CD4-positive, alpha-beta T cell (primary cell): ENCODE results near the gene FAM177A1. TPM values are rescaled to one million over a fixed set of nuclear protein-coding genes. Genes with fewer than 3 reads are reported as not detected.

Experiments used
- ATAC-seq: fragments of 200-7000 bp; cut with Tn5 transposase; one replicate; pipeline ENCODE4 v1.10.0; 2022; ENCODE audit warnings: mild to moderate bottlenecking; ENCODE audit not compliant: poor library complexity
- CTCF ChIA-PET: fragments of 350-600 bp; sonication (Branson Sonifier 250); formaldehyde crosslinking; loops from one replicate; lab custom pipeline; 2021; ENCODE audit warnings: antibody characterized with exemption, inconsistent platforms; lab: Charles Lee
- POLR2A ChIA-PET: fragments of 350-600 bp; sonication (Branson Sonifier 250); formaldehyde crosslinking; loops from one replicate; lab custom pipeline; 2021; ENCODE audit warnings: antibody characterized with exemption, inconsistent platforms; lab: Charles Lee
- DNase-seq, 14 experiments: peaks; one replicate each; pipeline ENCODE4 v3.0.0-alpha.2; 2013 to 2020; ENCODE audit warnings: mixed read lengths in 2 of 14
- H3K27ac ChIP-seq, 2 donors: one replicate each; pipeline versions ENCODE4 v1.5.1 to v1.7.0; 2013; ENCODE audit warnings: low read length in 2 of 2, low read depth in 1 of 2, mild to moderate bottlenecking in 1 of 2
- H3K27me3 ChIP-seq, 2 experiments: 1 replicate in 1 of 2; 2 replicates in 1 of 2; pipeline versions ENCODE4 v1.6.1 to v1.7.0; 2013; ENCODE audit warnings: low read length in 2 of 2, control low read depth in 1 of 2, mild to moderate bottlenecking in 1 of 2, moderate library complexity in 1 of 2; ENCODE audit not compliant: insufficient read depth in 2 of 2, control insufficient read depth in 1 of 2
- H3K36me3 ChIP-seq: one replicate; pipeline ENCODE4 v1.6.1; 2013; ENCODE audit warnings: low read length, control low read depth; ENCODE audit not compliant: insufficient read depth
- H3K4me1 ChIP-seq: one replicate; pipeline ENCODE4 v1.6.1; 2013; ENCODE audit warnings: low read length, control low read depth; ENCODE audit not compliant: insufficient read depth
- H3K4me3 ChIP-seq: one replicate; pipeline ENCODE4 v1.5.1; 2013; ENCODE audit warnings: mild to moderate bottlenecking, low read length, moderate library complexity
- H3K9me3 ChIP-seq, 2 experiments: 1 replicate in 1 of 2; 2 replicates in 1 of 2; pipeline versions ENCODE4 v1.6.1 to v1.7.0; 2013; ENCODE audit warnings: low read length in 2 of 2, mild to moderate bottlenecking in 2 of 2, control low read depth in 1 of 2, moderate library complexity in 1 of 2; ENCODE audit not compliant: control insufficient read depth in 1 of 2, insufficient read depth in 1 of 2
- H3K27ac Mint-ChIP-seq: one replicate; pipeline ENCODE4 v1.8.0; 2020; ENCODE audit warnings: mixed read lengths
- H3K27me3 Mint-ChIP-seq: one replicate; pipeline ENCODE4 v1.8.0; 2021; ENCODE audit warnings: mixed read lengths
- H3K36me3 Mint-ChIP-seq: one replicate; pipeline ENCODE4 v1.8.0; 2021; ENCODE audit warnings: low read depth, mixed read lengths
- H3K4me1 Mint-ChIP-seq: one replicate; pipeline ENCODE4 v1.8.0; 2021; ENCODE audit warnings: low read depth, mixed read lengths
- H3K4me3 Mint-ChIP-seq: one replicate; pipeline ENCODE4 v1.8.0; 2020; ENCODE audit warnings: mild to moderate bottlenecking, mixed read lengths
- H3K9me3 Mint-ChIP-seq: one replicate; pipeline ENCODE4 v1.8.0; 2020; ENCODE audit warnings: mixed read lengths
- CTCF ChIP-seq: fragments of 200-600 bp; IDR thresholded peaks from one replicate; pipeline ENCODE4 v1.8.0; 2022; ENCODE audit warnings: antibody characterized with exemption, mild to moderate bottlenecking
- intact Hi-C, 2 experiments: fragments of 100-400 bp; cut with DNase I in 1 of 2; cut with micrococcal nuclease in 1 of 2; formaldehyde crosslinking; loops; one replicate each; pipeline versions ENCODE4 v1.15.1 to v1.9.0; 2023 to 2025; cut with DNase I, micrococcal nuclease
- total RNA-seq, 174 experiments: library from RNA in 2 of 174; stranded (reverse) in 2 of 174; gene quantifications; one replicate each; pipeline ENCODE4 v1.2.3 and lab custom pipeline; 2021 to 2026

FAM177A1 gene
- total RNA-seq, 2 experiments from 2014 or later: 172 to 186 TPM

- intact Hi-C loops: loop anchor here (1.0 to 10.0 kb wide), 12 partner anchors 76 to 705 kb away; partner anchors contain the start of genes FAM177A1 (in 2 of the 2), SRP54 (in 2 of the 2), BAZ1A (in 1 of the 2) and BRMS1L (in 1 of the 2)
- ChIA-PET POLR2A (interaction anchor here (0.9 to 5.7 kb wide), 17 partner anchors 11 to 704 kb away, joined by 3 to 97 read pairs (median 7); partner anchors contain the start of genes BAZ1A, BRMS1L, FAM177A1 and NFKBIA), CTCF (interaction anchor here (0.7 to 2.6 kb wide), 5 partner anchors 19 to 300 kb away, joined by 3 to 10 read pairs (median 4); partner anchors contain the start of genes FAM177A1, NFKBIA and PSMA6)
- H3K27ac ChIP-seq: peak within 1 kb of the TSS; percentile 99
- peak within 1 kb of the TSS; percentile 75 for H3K4me3 ChIP-seq
- H3K9me3 ChIP-seq: no peaks in the 10 kb centered on the region
- H3K9me3 Mint-ChIP-seq: no peaks in the 10 kb centered on the region
- H3K4me1 ChIP-seq: peaks cover 56% of the 10 kb centered on the region
- ATAC-seq (peak; percentile 81), DNase-seq (peak; percentile 82 to 98 (median 87))
- H3K27me3 Mint-ChIP-seq: no peaks in the 10 kb centered on the region
- no peak for TF ChIP-seq CTCF
- H3K4me3 Mint-ChIP-seq: peak within 1 kb of the TSS; percentile 100
- H3K27me3 ChIP-seq: no peaks in the 10 kb centered on the region
- H3K36me3 Mint-ChIP-seq: peaks cover 56% of the 10 kb centered on the region
- peaks cover 79% of the 10 kb centered on the region for H3K4me1 Mint-ChIP-seq
- H3K36me3 ChIP-seq: peaks cover 6% of the 10 kb centered on the region
- peak within 1 kb of the TSS; percentile 99 for H3K27ac Mint-ChIP-seq
Observed at GRCh38 chr14:35121887-35122695, 76.0 kb downstream of the FAM177A1 start, which contains the start of the genes PPP2R3C and PRORP. PPP2R3C (minus strand) TSS chr14:35121990; CDS start chr14:35121959, 31 bp downstream. PRORP (plus strand) TSS chr14:35122552; CDS start chr14:35123246, 694 bp downstream.

- intact Hi-C loops: loop anchor here (1.0 to 10.0 kb wide), 11 partner anchors 77 to 704 kb away; partner anchors contain the start of genes FAM177A1 (in 2 of the 2), SRP54 (in 2 of the 2), BRMS1L (in 1 of the 2) and EAPP (in 1 of the 2)
- CTCF ChIA-PET: interaction anchor here (1.2 to 2.6 kb wide), 4 partner anchors 18 to 299 kb away, joined by 4 to 10 read pairs (median 6); partner anchors contain the start of genes FAM177A1 and NFKBIA
- peaks cover 56% of the 10 kb centered on the region for H3K36me3 Mint-ChIP-seq
- H3K9me3 Mint-ChIP-seq: no peaks in the 10 kb centered on the region
- peak overlapping the region; percentile 99 for H3K27ac Mint-ChIP-seq
- Histone ChIP-seq H3K27me3 (no peaks in the 10 kb centered on the region), H3K9me3 (no peaks in the 10 kb centered on the region), H3K36me3 (peaks cover 11% of the 10 kb centered on the region), H3K4me1 (peaks cover 56% of the 10 kb centered on the region), H3K27ac (peak overlapping the region; percentile 99), H3K4me3 (peak overlapping the region; percentile 75)
- no peaks in the 10 kb centered on the region for H3K27me3 Mint-ChIP-seq
- POLR2A ChIA-PET: interaction anchor here (1.0 to 5.7 kb wide), 13 partner anchors 10 to 703 kb away, joined by 3 to 97 read pairs (median 8); partner anchors contain the start of genes BAZ1A, BRMS1L, FAM177A1 and NFKBIA
- ATAC-seq (no peak), DNase-seq (peak in 4 of 14 experiments; percentile 2 to 41 (median 22))
- H3K4me3 Mint-ChIP-seq: peak overlapping the region; percentile 100
- TF ChIP-seq CTCF: no peak
- peaks cover 79% of the 10 kb centered on the region for H3K4me1 Mint-ChIP-seq
Observed at GRCh38 chr14:35122696-35123387, 76.8 kb downstream of the FAM177A1 start.

GRCh38 chr14:35123388-35123703 lies 77.3 kb downstream of the FAM177A1 start:
- no peaks in the 10 kb centered on the region for H3K27me3 Mint-ChIP-seq
- Histone ChIP-seq H3K4me3 (peak overlapping the region; percentile 75), H3K27ac (peak overlapping the region; percentile 99), H3K36me3 (peaks cover 11% of the 10 kb centered on the region), H3K4me1 (peaks cover 56% of the 10 kb centered on the region), H3K27me3 (no peaks in the 10 kb centered on the region), H3K9me3 (no peaks in the 10 kb centered on the region)
- peak overlapping the region; percentile 100 for H3K4me3 Mint-ChIP-seq
- H3K27ac Mint-ChIP-seq: peak overlapping the region; percentile 99
- H3K4me1 Mint-ChIP-seq: peaks cover 79% of the 10 kb centered on the region
- TF ChIP-seq CTCF: no peak
- ATAC-seq (no peak), DNase-seq (no peak)
- H3K36me3 Mint-ChIP-seq: peaks cover 56% of the 10 kb centered on the region
- no peaks in the 10 kb centered on the region for H3K9me3 Mint-ChIP-seq
- ChIA-PET CTCF (interaction anchor here (1.2 to 2.6 kb wide), 2 partner anchors 18 to 281 kb away, joined by 4 to 10 read pairs; partner anchors contain the start of gene NFKBIA), POLR2A (interaction anchor here (1.1 to 5.7 kb wide), 6 partner anchors 10 to 281 kb away, joined by 3 to 97 read pairs (median 36); partner anchors contain the start of genes FAM177A1, NFKBIA, PSMA6 and SRP54)
- intact Hi-C loops: loop anchor here (2.0 to 10.0 kb wide), 7 partner anchors 141 to 704 kb away; partner anchors contain the start of genes BRMS1L (in 1 of the 2), EAPP (in 1 of the 2), RALGAPA1 (in 1 of the 2) and SPTSSA (in 1 of the 2)
